DMS 273 (cell line): ENCODE results near the gene CLEC16A.
A peak's percentile ranks its signal among the peaks of the same experiment; 100 is the strongest.

Experiments
- DNase-seq: peaks from one replicate; lab custom pipeline; 2025; ENCODE audit not compliant: unreplicated experiment; lab: John Stamatoyannopoulos, UW

The CLEC16A gene

DNA sequence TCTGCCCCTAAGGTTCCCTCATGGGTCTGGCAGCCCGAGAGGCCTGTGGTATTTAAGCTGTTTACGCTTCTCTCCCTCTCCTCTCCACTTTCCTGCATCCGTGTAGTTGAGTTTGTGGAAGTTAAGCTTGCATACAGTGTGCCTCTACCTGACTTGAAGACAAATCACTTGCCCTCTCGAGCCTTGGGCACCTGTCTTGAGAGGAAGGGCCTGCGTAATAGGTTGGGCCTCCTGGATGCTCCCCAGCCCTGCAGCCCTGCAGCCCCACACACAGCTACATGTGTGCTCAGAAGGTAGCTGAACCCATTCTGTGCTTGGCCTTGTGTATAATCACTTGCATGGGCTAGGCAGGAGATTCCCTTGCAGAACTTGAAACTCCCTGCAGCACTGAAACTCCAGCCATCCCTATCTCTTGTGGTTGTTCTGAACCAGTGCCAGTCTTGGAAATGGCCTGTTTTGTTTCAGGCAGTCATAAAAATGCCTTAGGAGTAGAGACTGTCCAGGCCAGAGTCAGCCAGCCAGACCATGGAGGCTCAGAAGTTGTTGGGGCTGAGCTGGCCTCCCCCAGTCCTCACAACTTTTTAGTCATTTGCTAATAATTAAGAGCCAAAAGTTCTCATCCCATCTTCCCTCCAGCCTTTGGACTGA is 134.6 kb downstream of the CLEC16A start:
- DNase-seq = no peak

GRCh38 chr16:11079652-11080187 is 135.4 kb downstream of the CLEC16A start:
- DNase-seq = peak; percentile 57

DNA sequence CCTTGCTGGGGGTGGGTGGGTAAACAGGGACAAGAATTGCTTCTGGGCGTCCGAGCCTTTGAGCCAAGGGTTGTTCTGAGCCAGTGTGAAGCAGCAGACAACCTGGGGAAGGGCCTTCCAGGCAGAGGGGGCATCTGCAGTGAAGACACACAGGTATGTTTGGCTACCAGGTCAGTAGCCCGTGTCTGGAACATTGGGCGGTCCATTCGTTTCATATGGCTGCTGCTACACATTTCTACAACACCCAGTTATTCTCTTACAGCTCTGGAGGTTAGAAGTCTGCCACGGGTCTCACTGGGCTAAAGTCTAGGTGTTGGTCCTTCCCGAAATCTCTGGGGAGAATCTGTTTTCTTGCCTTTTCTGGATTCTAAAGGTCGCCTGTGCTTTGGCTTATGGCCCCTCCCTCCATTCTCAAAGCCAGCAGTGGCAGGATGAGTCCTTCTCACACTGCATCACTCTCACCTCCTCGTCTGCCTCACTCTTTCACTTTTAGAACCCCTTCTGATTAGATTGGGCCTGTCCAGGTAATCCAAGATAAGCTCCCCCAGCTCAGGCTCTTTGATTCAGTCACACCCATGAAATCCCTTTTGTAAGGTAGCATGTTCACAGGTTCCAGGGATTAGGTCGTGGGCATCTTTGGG is 136.1 kb downstream of the CLEC16A start:
- no peak for DNase-seq

- no peak for DNase-seq
Observed at GRCh38 chr16:11080999-11081630, 136.8 kb downstream of the CLEC16A start.

- no peak for DNase-seq
Observed at GRCh38 chr16:11082108-11082859, 137.9 kb downstream of the CLEC16A start.

DNA sequence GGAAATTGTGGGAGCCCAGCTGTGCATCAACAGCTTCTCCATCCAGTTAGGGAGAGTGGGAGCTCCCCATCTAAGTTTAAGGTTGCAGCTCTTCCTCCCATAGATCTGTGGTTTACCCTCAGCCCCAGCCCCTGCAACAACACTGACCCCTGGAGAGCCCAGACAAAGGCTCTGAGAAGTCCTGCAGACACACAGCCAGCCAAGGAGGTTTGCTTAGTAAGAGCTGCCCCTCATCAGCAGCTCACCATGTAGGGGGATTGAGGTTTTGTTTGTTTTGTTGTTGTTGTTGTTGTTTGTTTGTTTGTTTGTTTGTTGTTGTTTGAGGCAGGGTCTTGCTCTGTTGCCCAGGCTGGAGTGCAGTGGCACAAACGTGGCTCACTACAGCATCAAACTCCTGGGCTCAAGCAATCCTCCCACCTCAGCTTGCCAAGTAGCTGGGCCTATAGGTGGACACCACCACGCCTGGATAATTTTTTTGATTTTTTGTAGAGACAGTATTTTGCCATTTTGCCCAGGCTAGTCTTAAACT is 138.6 kb downstream of the CLEC16A start:
- no peak for DNase-seq

GRCh38 chr16:11084484-11084875 is 140.1 kb downstream of the CLEC16A start:
- peak; percentile 39 for DNase-seq

DNA sequence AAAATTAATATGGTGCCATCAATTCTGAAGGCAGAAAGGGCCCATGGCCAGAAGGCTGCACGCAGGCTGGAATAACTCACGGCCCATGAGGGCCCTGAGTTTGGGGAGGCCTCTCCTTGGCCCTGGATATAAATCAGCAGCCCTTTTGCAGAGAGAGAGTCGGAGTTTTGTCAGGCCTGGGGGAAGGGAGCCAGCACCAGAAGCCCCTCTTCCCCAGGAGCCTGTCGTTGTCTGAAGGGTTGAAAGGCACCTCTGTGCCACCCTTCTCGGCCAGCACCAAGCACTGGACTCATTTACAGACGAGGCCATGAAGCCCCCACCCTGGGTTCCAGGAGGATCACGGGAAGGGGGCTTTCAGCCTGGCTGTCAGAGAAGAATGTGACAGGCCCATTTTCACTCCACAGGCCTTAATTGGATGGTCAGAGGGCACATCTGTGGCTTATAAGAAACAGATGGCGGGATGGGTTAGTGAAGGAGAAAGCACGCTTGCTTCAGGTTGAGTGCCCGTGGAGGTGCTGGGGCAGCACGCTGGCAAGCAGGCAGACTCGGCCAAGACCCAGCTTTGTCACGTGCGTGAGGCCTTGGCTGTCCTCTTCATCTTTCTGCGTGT is 140.6 kb downstream of the CLEC16A start:
- peak; percentile 63 for DNase-seq

- no peak for DNase-seq
Observed at GRCh38 chr16:11085916-11086315, 141.6 kb downstream of the CLEC16A start.

GRCh38 chr16:11087691-11088073 is 143.3 kb downstream of the CLEC16A start:
- DNase-seq = no peak

- peak; percentile 36 for DNase-seq
Observed at GRCh38 chr16:11088074-11088730, 143.8 kb downstream of the CLEC16A start.

GRCh38 chr16:11088831-11089230 is 144.5 kb downstream of the CLEC16A start:
- no peak for DNase-seq

- DNase-seq = peak; percentile 21
Observed at GRCh38 chr16:11089504-11090124, 145.2 kb downstream of the CLEC16A start.

DNA sequence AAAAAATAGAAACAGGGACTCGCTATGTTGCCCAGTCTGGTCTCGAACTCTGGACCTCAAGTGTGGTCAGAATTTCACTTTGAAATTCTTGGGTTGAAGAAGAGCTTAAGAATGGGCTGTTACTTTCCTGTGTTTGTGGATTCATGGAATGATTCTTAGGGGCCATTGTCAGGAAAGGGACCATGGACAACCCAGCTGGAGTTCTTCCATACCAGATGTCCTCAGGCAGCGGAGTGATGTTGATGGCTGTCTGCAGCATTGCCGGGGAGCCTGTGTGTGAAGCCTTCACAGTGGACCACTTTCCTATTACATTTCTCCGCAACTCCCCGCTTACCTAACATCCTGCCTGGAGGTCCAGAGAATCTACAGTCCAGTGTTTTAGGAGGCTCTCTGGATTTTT is 145.9 kb downstream of the CLEC16A start:
- DNase-seq = no peak

DNA sequence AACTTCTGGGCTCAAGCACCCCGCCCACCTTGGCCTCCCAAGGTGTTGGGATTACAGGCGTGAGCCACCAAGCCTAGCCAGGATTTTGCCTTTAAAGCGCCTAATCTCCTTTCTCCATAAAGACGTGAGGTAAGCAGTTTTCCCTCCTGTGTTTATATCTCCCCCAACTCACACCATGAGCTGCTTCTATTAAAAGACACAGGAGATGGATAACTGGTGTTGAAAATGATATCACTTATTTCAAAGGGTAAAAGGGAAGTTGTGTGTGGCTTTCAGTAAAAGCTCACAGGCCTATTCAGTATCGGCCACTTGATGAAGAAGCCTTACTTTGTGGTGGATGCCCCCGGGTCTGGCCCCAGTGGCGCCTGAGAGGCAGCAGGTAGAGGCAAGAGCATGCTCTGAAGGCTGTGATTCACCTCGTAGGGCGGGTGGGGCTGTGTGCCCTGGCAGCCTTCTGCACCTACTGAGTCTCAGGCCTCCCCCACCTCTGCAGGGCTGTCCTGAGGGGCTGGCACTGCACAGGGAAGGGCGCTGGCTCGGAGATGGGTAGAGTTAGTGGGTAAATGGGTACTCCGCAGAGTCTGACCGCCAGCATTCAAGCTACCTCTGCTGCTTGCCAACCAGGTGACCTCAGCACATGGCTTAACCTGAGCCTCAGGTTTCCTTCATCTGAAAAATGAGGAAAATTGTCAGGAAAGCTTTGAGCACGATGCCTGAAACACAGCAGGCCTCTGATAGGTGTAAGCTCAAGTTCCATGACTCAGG is 146.8 kb downstream of the CLEC16A start:
- DNase-seq = no peak

- DNase-seq = no peak
Observed at GRCh38 chr16:11092788-11093571, 148.6 kb downstream of the CLEC16A start.

- no peak for DNase-seq
Observed at GRCh38 chr16:11093572-11094074, 149.3 kb downstream of the CLEC16A start.
